Common myeloid progenitor, CD34-positive (primary cell): ENCODE results near the gene ZFPM1.

Source experiments
- CTCF ChIA-PET: fragments of 350-600 bp; sonication (Branson Sonifier 250); formaldehyde crosslinking; loops from one replicate; lab custom pipeline; 2021; ENCODE audit warnings: antibody characterized with exemption; lab: Charles Lee
- POLR2A ChIA-PET: fragments of 350-600 bp; sonication (Branson Sonifier 250); formaldehyde crosslinking; loops from one replicate; lab custom pipeline; 2021; ENCODE audit warnings: antibody characterized with exemption; lab: Charles Lee
- DNase-seq, 3 donors: peaks; one replicate each; pipeline versions ENCODE4 v3.0.0 to v3.0.0-alpha.2; 2013
- H3K27ac ChIP-seq, 2 experiments: 1 replicate in 1 of 2; 2 replicates in 1 of 2; pipeline ENCODE4 v1.7.0; 2013; ENCODE audit warnings: inconsistent platforms in 2 of 2, low read length in 2 of 2, mild to moderate bottlenecking in 2 of 2, low read depth in 1 of 2, moderate library complexity in 1 of 2; ENCODE audit not compliant: severe bottlenecking in 2 of 2, insufficient read depth in 1 of 2, poor library complexity in 1 of 2
- H3K27me3 ChIP-seq, 5 experiments: replicated peaks in 2 of 5; 1 replicate in 3 of 5; 2 replicates in 2 of 5; pipeline versions ENCODE4 v1.6.1 to v1.7.0; 2013; ENCODE audit warnings: low read length in 4 of 5, mild to moderate bottlenecking in 2 of 5, moderate library complexity in 2 of 5, inconsistent platforms in 1 of 5; ENCODE audit not compliant: insufficient read depth in 5 of 5, control insufficient read depth in 4 of 5
- H3K36me3 ChIP-seq, 4 experiments: 1 replicate in 2 of 4; 2 replicates in 2 of 4; pipeline versions ENCODE4 v1.6.1 to v1.7.0; 2013; ENCODE audit warnings: low read length in 3 of 4, control low read depth in 1 of 4, mild to moderate bottlenecking in 1 of 4; ENCODE audit not compliant: control insufficient read depth in 4 of 4, insufficient read depth in 4 of 4
- H3K4me1 ChIP-seq, 4 experiments: 1 replicate in 3 of 4; 2 replicates in 1 of 4; pipeline versions ENCODE4 v1.6.1 to v1.7.1; 2013; ENCODE audit warnings: low read length in 3 of 4, mild to moderate bottlenecking in 3 of 4, control low read depth in 1 of 4, inconsistent platforms in 1 of 4, moderate library complexity in 1 of 4; ENCODE audit not compliant: control insufficient read depth in 4 of 4, insufficient read depth in 4 of 4; ENCODE audit errors: control extremely low read depth in 1 of 4
- H3K4me3 ChIP-seq, 7 experiments: 1 replicate in 4 of 7; 2 replicates in 3 of 7; pipeline versions ENCODE4 v1.5.1 to v1.7.0; 2013; ENCODE audit warnings: mild to moderate bottlenecking in 7 of 7, low read length in 6 of 7, moderate library complexity in 6 of 7, inconsistent platforms in 2 of 7, low read depth in 2 of 7, control low read depth in 1 of 7; ENCODE audit not compliant: insufficient read depth in 4 of 7, control insufficient read depth in 1 of 7; ENCODE audit errors: extremely low read depth in 1 of 7
- H3K9me3 ChIP-seq, 5 experiments: 1 replicate in 4 of 5; 2 replicates in 1 of 5; pipeline versions ENCODE4 v1.6.1 to v1.7.1; 2013; ENCODE audit warnings: low read length in 4 of 5, mild to moderate bottlenecking in 2 of 5, inconsistent platforms in 1 of 5, low read depth in 1 of 5, moderate library complexity in 1 of 5; ENCODE audit not compliant: control insufficient read depth in 4 of 5, insufficient read depth in 2 of 5; ENCODE audit errors: control extremely low read depth in 1 of 5
- WGBS: methylation state at CpG from one replicate; pipeline ENCODE4 v1.1.5; 2013; ENCODE audit not compliant: insufficient coverage; 5-methylcytosine and 5-hydroxymethylcytosine counted together

The ZFPM1 gene

DNA sequence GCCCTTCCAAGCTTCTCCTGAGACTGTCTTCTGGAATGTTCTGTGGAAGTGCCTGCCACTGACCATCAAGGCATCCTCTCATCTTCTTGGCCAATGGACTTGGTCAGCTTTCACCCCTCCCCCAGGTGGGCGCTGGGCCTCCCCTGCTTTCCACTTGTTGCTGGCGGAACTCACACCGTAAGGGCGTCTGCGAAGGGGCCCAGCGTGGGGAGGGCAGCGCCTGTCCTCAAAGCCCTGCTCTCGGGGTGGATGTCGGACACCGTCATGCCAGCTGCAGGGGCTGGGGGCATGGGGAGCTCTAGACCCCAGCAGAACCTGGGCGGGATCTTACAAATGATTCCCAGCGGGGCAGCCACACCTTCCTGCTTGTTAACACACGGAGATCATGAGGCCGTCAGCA lies 11.6 kb upstream of the ZFPM1 start:
- H3K36me3 ChIP-seq = peaks cover 0 to 2% (median 0%) of the 10 kb centered on the region in 4 experiments
- H3K4me3 ChIP-seq = no peak overlapping the region
- POLR2A ChIA-PET = no interaction called here
- CTCF ChIA-PET = interaction anchor here (1.2 to 2.0 kb wide), 4 partner anchors 48 to 120 kb away, joined by 3 to 8 read pairs (median 3); no protein-coding TSS in a partner anchor
- H3K9me3 ChIP-seq = no peaks in the 10 kb centered on the region
- peaks cover 0 to 2% (median under 1%) of the 10 kb centered on the region in 4 experiments for H3K4me1 ChIP-seq
- H3K27ac ChIP-seq = no peak overlapping the region
- DNase-seq = no peak
- H3K27me3 ChIP-seq = no peaks in the 10 kb centered on the region
- 94% methylated on average over 14 of the region's 14 CpGs for WGBS

DNA sequence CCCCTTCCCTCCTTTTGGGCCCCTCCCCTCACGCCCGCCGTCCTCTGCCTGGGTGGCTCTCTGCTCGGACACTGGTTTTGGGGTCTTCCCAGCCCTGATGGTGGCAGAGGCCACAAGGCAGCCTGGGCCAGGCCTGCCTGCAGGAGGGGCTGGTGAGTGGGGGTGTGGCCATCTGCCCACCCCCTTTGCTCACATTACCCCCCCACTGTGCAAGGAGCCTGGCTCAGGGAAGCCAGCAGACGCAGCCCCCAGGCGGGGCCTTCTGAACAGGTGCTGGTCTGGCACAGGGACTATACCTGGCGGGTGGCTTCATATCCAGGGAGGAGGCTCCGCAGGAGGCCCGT lies 10.7 kb upstream of the ZFPM1 start:
- CTCF ChIA-PET = interaction anchor here (1.3 to 2.0 kb wide), 2 partner anchors 47 to 119 kb away, joined by 3 to 8 read pairs; no protein-coding TSS in a partner anchor
- peaks cover 0 to 2% (median under 1%) of the 10 kb centered on the region in 4 experiments for H3K4me1 ChIP-seq
- no peak overlapping the region for H3K27ac ChIP-seq
- no peak overlapping the region for H3K4me3 ChIP-seq
- no peak for DNase-seq
- H3K36me3 ChIP-seq = peaks cover 0 to 2% (median 0%) of the 10 kb centered on the region in 4 experiments
- no peaks in the 10 kb centered on the region for H3K27me3 ChIP-seq
- no peaks in the 10 kb centered on the region for H3K9me3 ChIP-seq
- whole genome bisulfite sequencing = 98% methylated on average over 7 of the region's 9 CpGs
- POLR2A ChIA-PET = no interaction called here

GRCh38 chr16:88442727-88443576 lies 10.1 kb upstream of the ZFPM1 start:
- Histone ChIP-seq H3K27ac (no peak overlapping the region), H3K9me3 (no peaks in the 10 kb centered on the region), H3K4me1 (peaks cover 0 to 3% (median 1%) of the 10 kb centered on the region in 4 experiments), H3K27me3 (no peaks in the 10 kb centered on the region), H3K4me3 (no peak overlapping the region), H3K36me3 (no peaks in the 10 kb centered on the region)
- CTCF ChIA-PET = interaction anchor here (0.6 to 1.9 kb wide), 8 partner anchors 7 to 116 kb away, joined by 3 to 9 read pairs (median 4); no protein-coding TSS in a partner anchor
- POLR2A ChIA-PET = no interaction called here
- WGBS = 37% methylated on average over 38 of the region's 40 CpGs
- peak; percentile 53 to 68 (median 64) for DNase-seq

- Histone ChIP-seq H3K4me3 (no peak overlapping the region), H3K4me1 (peaks cover 0 to 21% (median 19%) of the 10 kb centered on the region in 4 experiments)
These were observed 8.1 kb upstream of the ZFPM1 start for GRCh38 chr16:88444826-88445582.

GRCh38 chr16:88445583-88445960 lies 7.5 kb upstream of the ZFPM1 start:
- CTCF ChIA-PET = interaction anchor here (1.0 to 1.3 kb wide), 3 partner anchors 83 to 117 kb away, joined by 3 to 6 read pairs (median 3); no protein-coding TSS in a partner anchor
- H3K27me3 ChIP-seq = no peaks in the 10 kb centered on the region
- no peak for DNase-seq
- no peaks in the 10 kb centered on the region for H3K9me3 ChIP-seq
- POLR2A ChIA-PET = no interaction called here
- H3K4me3 ChIP-seq = no peak overlapping the region
- H3K36me3 ChIP-seq = no peaks in the 10 kb centered on the region
- H3K4me1 ChIP-seq = peaks cover 0 to 21% (median 19%) of the 10 kb centered on the region in 4 experiments
- 92% methylated on average over 25 of the region's 25 CpGs for WGBS
- no peak overlapping the region for H3K27ac ChIP-seq

More at GRCh38 chr16:88444826-88445582, 8.1 kb upstream of the ZFPM1 start:
- H3K9me3 ChIP-seq = no peaks in the 10 kb centered on the region
- ChIA-PET POLR2A (no interaction called here), CTCF (interaction anchor here (0.7 to 1.9 kb wide), 8 partner anchors 9 to 121 kb away, joined by 3 to 9 read pairs (median 3); no protein-coding TSS in a partner anchor)
- no peak overlapping the region for H3K27ac ChIP-seq
- DNase-seq = peak in 1 of 3 donors; percentile 42
- H3K27me3 ChIP-seq = no peaks in the 10 kb centered on the region
- no peaks in the 10 kb centered on the region for H3K36me3 ChIP-seq
- WGBS = 85% methylated on average over 25 of the region's 32 CpGs

DNA sequence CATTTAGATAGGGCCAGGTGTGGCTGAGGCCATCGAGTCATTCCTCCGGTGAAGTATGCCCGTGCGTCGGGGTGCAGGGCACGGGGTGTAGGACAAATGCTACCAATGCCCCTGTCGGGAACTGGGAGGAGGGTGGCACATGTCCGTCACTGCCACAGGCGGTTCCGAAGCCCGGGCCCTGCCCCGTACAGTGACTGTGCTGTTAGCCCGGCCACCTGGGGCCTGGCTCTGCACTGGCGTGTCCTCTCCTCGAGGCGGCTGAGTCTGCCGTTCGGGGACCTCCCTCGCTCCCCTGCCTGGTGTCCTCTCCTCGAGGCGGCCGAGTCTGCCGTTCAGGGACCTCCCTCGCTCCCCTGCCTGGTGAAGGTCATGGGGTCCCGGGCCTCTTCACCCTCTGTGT lies 7.0 kb upstream of the ZFPM1 start:
- no peaks in the 10 kb centered on the region for H3K9me3 ChIP-seq
- H3K4me1 ChIP-seq = peaks cover 0 to 21% (median 19%) of the 10 kb centered on the region in 4 experiments
- 92% methylated on average over 25 of the region's 25 CpGs for WGBS
- H3K27ac ChIP-seq = no peak overlapping the region
- no peaks in the 10 kb centered on the region for H3K36me3 ChIP-seq
- POLR2A ChIA-PET = no interaction called here
- no peak for DNase-seq
- no peaks in the 10 kb centered on the region for H3K27me3 ChIP-seq
- CTCF ChIA-PET = interaction anchor here (0.8 to 1.4 kb wide), 2 partner anchors 8 to 115 kb away, joined by 4 to 6 read pairs; no protein-coding TSS in a partner anchor
- H3K4me3 ChIP-seq = no peak overlapping the region
